HCT116 (cell line): ENCODE results near the gene APBB1IP. TPM values are rescaled to one million over a fixed set of nuclear protein-coding genes. Genes with fewer than 3 reads are reported as not detected.
A peak's percentile ranks its signal among the peaks of the same experiment; 100 is the strongest.

Experiments used
- ATAC-seq: fragments of 200-7000 bp; cut with Tn5 transposase; 2 replicates; pipeline ENCODE4 v1.9.1; 2020; ENCODE audit warnings: mild to moderate bottlenecking, moderate library complexity
- BruUV-seq: library from RNA; stranded (reverse); fragments of 400-500 nt; replicated peaks from 2 replicates; lab custom pipeline; 2021; lab: Mats Ljungman, UMichigan
- CTCF ChIA-PET: fragments of 300-600 bp; sonication (Branson Sonifier 250); formaldehyde crosslinking; loops from one replicate; lab custom pipeline; 2021; ENCODE audit warnings: antibody characterized with exemption; lab: Charles Lee
- POLR2A ChIA-PET: fragments of 300-600, 350-600 bp; sonication (Branson Sonifier 250); formaldehyde crosslinking; loops from one replicate; lab custom pipeline; 2021; ENCODE audit warnings: antibody characterized with exemption; lab: Charles Lee
- RAD21 ChIA-PET, 2 experiments: fragments of 300-600 bp; sonication (Branson Sonifier 250); formaldehyde crosslinking; loops; one replicate each; lab custom pipeline; 2023; ENCODE audit warnings: low total read pairs in 2 of 2; ENCODE audit not compliant: uncharacterized antibody in 2 of 2, unreplicated experiment in 2 of 2, low non-redundant PET in 1 of 2; lab: Charles Lee
- DNase-seq: peaks from one replicate; pipeline ENCODE4 v3.0.0-alpha.2; 2010; ENCODE audit warnings: low read depth, low spot score
- H2AFZ ChIP-seq: fragments of 200-600 bp; shearing (Covaris generic), sonication (generic); 2 replicates; pipeline ENCODE4 v1.6.1; 2017; ENCODE audit warnings: low read depth, mixed run types, mixed read lengths, antibody characterized with exemption, low read length; ENCODE audit not compliant: poor library complexity, severe bottlenecking
- H3K27ac ChIP-seq: 2 replicates; pipeline ENCODE4 v1.5.1; 2012; ENCODE audit warnings: low read depth, low read length
- H3K27me3 ChIP-seq: fragments of 200-600 bp; sonication (generic); 2 replicates; pipeline ENCODE4 v1.6.1; 2016; ENCODE audit warnings: mixed run types, low read length, mixed read lengths; ENCODE audit not compliant: insufficient read depth
- H3K36me3 ChIP-seq, 2 experiments: fragments of 200-500 bp in 1 of 2; fragments of 200-600 bp in 1 of 2; sonication (Bioruptor generic) in 1 of 2; sonication (generic) in 1 of 2; 2 replicates each; pipeline versions ENCODE4 v1.5.1 to v1.6.1; 2014 to 2016; ENCODE audit warnings: low read length in 2 of 2, inconsistent platforms in 1 of 2, mixed read lengths in 1 of 2, mixed run types in 1 of 2; ENCODE audit not compliant: insufficient read depth in 2 of 2, control insufficient read depth in 1 of 2
- H3K4me1 ChIP-seq, 2 experiments: fragments of 200-600 bp in 1 of 2; sonication (generic) in 1 of 2; 2 replicates each; pipeline versions ENCODE4 v1.5.1 to v1.6.1; 2012 to 2017; ENCODE audit warnings: low read length in 2 of 2, inconsistent platforms in 1 of 2, mild to moderate bottlenecking in 1 of 2, mixed read lengths in 1 of 2, mixed run types in 1 of 2, moderate library complexity in 1 of 2; ENCODE audit not compliant: insufficient read depth in 2 of 2, control insufficient read depth in 1 of 2
- H3K4me2 ChIP-seq: fragments of 200-600 bp; sonication (generic); 2 replicates; pipeline ENCODE4 v1.6.1; 2017; ENCODE audit warnings: mixed run types, low read length, mixed read lengths
- H3K4me3 ChIP-seq, 2 experiments: fragments of 200-600 bp in 1 of 2; sonication (generic) in 1 of 2; replicated peaks in 1 of 2; 2 replicates each; pipeline ENCODE4 v1.5.1; 2011 to 2016; ENCODE audit warnings: low read length in 2 of 2, control low read depth in 1 of 2, low read depth in 1 of 2, mild to moderate bottlenecking in 1 of 2, mixed read lengths in 1 of 2, mixed run types in 1 of 2
- H3K79me2 ChIP-seq: fragments of 200-600 bp; sonication (generic); 2 replicates; pipeline ENCODE4 v1.6.1; 2017; ENCODE audit warnings: mild to moderate bottlenecking, mixed run types, low read length, moderate library complexity, mixed read lengths; ENCODE audit not compliant: insufficient read depth
- H3K9ac ChIP-seq: fragments of 200-600 bp; sonication (generic); 2 replicates; pipeline ENCODE4 v1.6.1; 2016; ENCODE audit warnings: low read length, mixed read lengths
- H3K9me2 ChIP-seq: fragments of 200-600 bp; sonication (generic), shearing (Covaris generic); 2 replicates; pipeline ENCODE4 v1.6.1; 2017; ENCODE audit warnings: mixed run types, mild to moderate bottlenecking, moderate library complexity; ENCODE audit not compliant: insufficient read depth
- H3K9me3 ChIP-seq, 2 experiments: fragments of 200-500 bp in 1 of 2; fragments of 200-600 bp in 1 of 2; sonication (Bioruptor generic) in 1 of 2; sonication (generic) in 1 of 2; 2 replicates each; pipeline ENCODE4 v1.6.1; 2014 to 2017; ENCODE audit warnings: low read length in 2 of 2, mixed read lengths in 2 of 2, inconsistent platforms in 1 of 2, low read depth in 1 of 2, mild to moderate bottlenecking in 1 of 2, mixed run types in 1 of 2, moderate library complexity in 1 of 2; ENCODE audit not compliant: control insufficient read depth in 1 of 2, insufficient read depth in 1 of 2
- H4K20me1 ChIP-seq: fragments of 200-600 bp; sonication (generic), shearing (Covaris generic); 2 replicates; pipeline ENCODE4 v1.6.1; 2017; ENCODE audit warnings: mixed run types, mild to moderate bottlenecking, moderate library complexity; ENCODE audit not compliant: insufficient read depth
- CEBPB ChIP-seq: IDR thresholded peaks from 2 replicates; pipeline ENCODE4 v1.6.1; 2012; ENCODE audit warnings: low read depth
- EGR1 ChIP-seq: IDR thresholded peaks from 2 replicates; pipeline ENCODE4 v1.6.1; 2012; ENCODE audit warnings: low read depth
- EZH2 ChIP-seq: fragments of 200-600 bp; sonication (generic); IDR thresholded peaks from 2 replicates; pipeline ENCODE4 v1.6.1; 2017; ENCODE audit warnings: antibody characterized with exemption, mixed run types
- FOSL1 ChIP-seq: IDR thresholded peaks from 2 replicates; pipeline ENCODE4 v1.6.1; 2012; ENCODE audit warnings: low read depth
- POLR2A ChIP-seq: IDR thresholded peaks from 2 replicates; pipeline ENCODE4 v1.7.0; 2011; ENCODE audit warnings: borderline replicate concordance; ENCODE audit not compliant: insufficient read depth, insufficient read length; ENCODE audit errors: extremely low read depth
- POLR2AphosphoS5 ChIP-seq: IDR thresholded peaks from 2 replicates; pipeline ENCODE4 v1.6.1; 2011; ENCODE audit warnings: mild to moderate bottlenecking, low read depth, low read length, moderate library complexity
- RAD21 ChIP-seq: IDR thresholded peaks from 2 replicates; pipeline ENCODE4 v1.6.1; 2012; ENCODE audit warnings: low read depth, mild to moderate bottlenecking
- SIN3A ChIP-seq: IDR thresholded peaks from 2 replicates; pipeline ENCODE4 v1.6.1; 2012; ENCODE audit warnings: low read depth
- SP1 ChIP-seq: IDR thresholded peaks from 2 replicates; pipeline ENCODE4 v1.6.1; 2012; ENCODE audit warnings: low read depth
- SRF ChIP-seq: IDR thresholded peaks from 2 replicates; pipeline ENCODE4 v1.6.1; 2012; ENCODE audit warnings: low read depth
- TCF7L2 ChIP-seq: IDR thresholded peaks from 2 replicates; pipeline ENCODE4 v1.7.0; 2011; ENCODE audit warnings: borderline replicate concordance, inconsistent platforms; ENCODE audit not compliant: insufficient read depth, insufficient read length; ENCODE audit errors: extremely low read depth
- YY1 ChIP-seq: IDR thresholded peaks from 2 replicates; pipeline ENCODE4 v1.6.1; 2011; ENCODE audit warnings: low read length, low read depth, moderate library complexity, mild to moderate bottlenecking; ENCODE audit not compliant: insufficient replicate concordance; ENCODE audit errors: extremely low read depth
- ZFX ChIP-seq: fragments of 450-650 bp; IDR thresholded peaks from 2 replicates; pipeline ENCODE4 v1.6.1; 2017
- ZNF274 ChIP-seq: fragments of 200-500 bp; sonication (Bioruptor generic); IDR thresholded peaks from 2 replicates; pipeline ENCODE4 v1.6.1; 2014; ENCODE audit warnings: mild to moderate bottlenecking, low read depth, low read length, inconsistent platforms
- intact Hi-C: fragments of 100-400 bp; cut with micrococcal nuclease; formaldehyde crosslinking; loops from 2 replicates; pipeline ENCODE4 v1.10.0; 2022
- total RNA-seq: library from RNA; stranded (reverse); gene quantifications from one replicate; pipeline ENCODE4 v1.2.1, GENCODE V29; 2021; ENCODE audit not compliant: unreplicated experiment
- TF ChIP-seq, protein P1 (sequence below): IDR thresholded peaks from 2 replicates; pipeline ENCODE4 v1.6.1; 2012
- TF ChIP-seq, protein P2 (sequence below), 3 experiments: fragments of 200-600 bp in 1 of 3; sonication (generic) in 1 of 3; IDR thresholded peaks in 2 of 3; conservative IDR thresholded peaks in 1 of 3; 2 replicates each; pipeline ENCODE4 v1.5.1; 2012 to 2017; ENCODE audit warnings: low read depth in 2 of 3, low read length in 2 of 3, antibody characterized with exemption in 1 of 3, borderline replicate concordance in 1 of 3, control low read depth in 1 of 3, mild to moderate bottlenecking in 1 of 3, mixed read lengths in 1 of 3, mixed run types in 1 of 3, moderate library complexity in 1 of 3; ENCODE audit not compliant: insufficient read depth in 1 of 3
- TF ChIP-seq, protein P3 (sequence below): IDR thresholded peaks from 2 replicates; pipeline ENCODE4 v1.6.1; 2012; ENCODE audit warnings: low read depth
- TF ChIP-seq, protein P4 (sequence below): IDR thresholded peaks from 2 replicates; pipeline ENCODE4 v1.6.1; 2011; ENCODE audit warnings: mild to moderate bottlenecking, low read length, moderate library complexity; ENCODE audit not compliant: insufficient replicate concordance; ENCODE audit errors: extremely low read depth

Gene APBB1IP
- total RNA-seq, 1 experiment from 2014 or later = 0.27 TPM

DNA sequence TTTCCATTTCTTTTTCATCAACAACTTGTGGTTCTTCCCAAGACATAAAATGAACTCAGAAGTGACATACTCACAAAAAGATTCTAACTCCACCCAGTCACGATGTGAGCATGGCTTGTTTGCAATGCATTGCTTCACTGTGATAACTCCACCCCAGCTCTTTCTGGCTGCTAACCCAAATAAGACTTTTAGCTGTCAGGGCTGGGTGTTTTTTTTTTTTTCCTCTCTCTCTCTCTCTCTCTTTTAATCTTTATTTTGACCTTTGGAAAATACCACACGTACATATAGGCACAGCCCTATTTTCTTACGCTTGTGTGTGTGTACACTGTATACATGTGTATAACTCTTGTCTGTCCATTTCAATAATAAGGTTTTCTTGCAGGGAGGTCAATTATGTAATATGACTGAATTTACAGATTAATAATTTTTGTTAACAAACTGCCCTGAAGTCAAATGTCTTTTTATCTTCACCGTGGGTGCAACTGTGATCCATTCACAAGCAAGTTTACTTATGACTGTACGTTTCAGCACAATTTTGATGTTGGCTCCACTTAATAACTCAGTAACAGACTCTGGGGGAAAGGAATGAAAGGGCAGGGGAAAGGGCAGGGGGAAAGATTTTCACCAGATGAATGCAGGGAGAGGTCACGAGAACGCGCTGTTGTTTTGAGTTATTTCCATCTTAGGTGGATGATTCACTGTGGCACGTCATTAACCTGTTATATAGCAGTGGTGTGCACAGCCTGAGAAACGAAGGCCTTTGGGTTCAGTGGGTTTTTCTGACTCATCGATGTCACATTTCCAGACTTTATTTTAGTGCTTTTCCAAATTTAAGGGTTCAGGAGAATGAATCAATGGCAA, 49.1 kb downstream of the APBB1IP start:
- peak; percentile 55 for DNase-seq
- ChIA-PET CTCF (interaction anchor here (1.5 kb wide), 1 partner anchor 17 kb away, joined by 4 read pairs; no protein-coding TSS in a partner anchor), RAD21 (no interaction called here), POLR2A (interaction anchor here (1.0 kb wide), 1 partner anchor 16 kb away, joined by 4 read pairs; no protein-coding TSS in a partner anchor)
- no peaks in the 10 kb centered on the region for H3K79me2 ChIP-seq
- no TSS peak for BruUV-seq
- H3K27me3 ChIP-seq = no peaks in the 10 kb centered on the region
- H3K9me2 ChIP-seq = no peaks in the 10 kb centered on the region
- peak overlapping the region; percentile 99 for H2AFZ ChIP-seq
- H3K36me3 ChIP-seq = no peaks in the 10 kb centered on the region
- H3K9ac ChIP-seq = peak overlapping the region; percentile 34
- H3K9me3 ChIP-seq = no peaks in the 10 kb centered on the region
- H3K4me1 ChIP-seq = peaks cover 8 to 26% of the 10 kb centered on the region in 2 experiments; a peak in 3 of 4 replicates
- H3K4me2 ChIP-seq = peak overlapping the region; percentile 61
- no peaks in the 10 kb centered on the region; the same call in 1 of the 2 replicates for H4K20me1 ChIP-seq
- no peak overlapping the region for H3K27ac ChIP-seq
- peak; percentile 81 for ATAC-seq
- peak overlapping the region in 1 of 2 experiments; percentile 16; a peak in 1 of 4 replicates for H3K4me3 ChIP-seq
- intact Hi-C loops = no loop called here
- TF ChIP-seq POLR2A = no peak
- no peak for TF ChIP-seq POLR2AphosphoS5
- TF ChIP-seq, protein P1, sequence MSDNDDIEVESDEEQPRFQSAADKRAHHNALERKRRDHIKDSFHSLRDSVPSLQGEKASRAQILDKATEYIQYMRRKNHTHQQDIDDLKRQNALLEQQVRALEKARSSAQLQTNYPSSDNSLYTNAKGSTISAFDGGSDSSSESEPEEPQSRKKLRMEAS = 0 out of 2 replicates have a peak, but pooled peaks have one; percentile 29
- TF ChIP-seq SIN3A = no peak
- TF ChIP-seq, protein P2, sequence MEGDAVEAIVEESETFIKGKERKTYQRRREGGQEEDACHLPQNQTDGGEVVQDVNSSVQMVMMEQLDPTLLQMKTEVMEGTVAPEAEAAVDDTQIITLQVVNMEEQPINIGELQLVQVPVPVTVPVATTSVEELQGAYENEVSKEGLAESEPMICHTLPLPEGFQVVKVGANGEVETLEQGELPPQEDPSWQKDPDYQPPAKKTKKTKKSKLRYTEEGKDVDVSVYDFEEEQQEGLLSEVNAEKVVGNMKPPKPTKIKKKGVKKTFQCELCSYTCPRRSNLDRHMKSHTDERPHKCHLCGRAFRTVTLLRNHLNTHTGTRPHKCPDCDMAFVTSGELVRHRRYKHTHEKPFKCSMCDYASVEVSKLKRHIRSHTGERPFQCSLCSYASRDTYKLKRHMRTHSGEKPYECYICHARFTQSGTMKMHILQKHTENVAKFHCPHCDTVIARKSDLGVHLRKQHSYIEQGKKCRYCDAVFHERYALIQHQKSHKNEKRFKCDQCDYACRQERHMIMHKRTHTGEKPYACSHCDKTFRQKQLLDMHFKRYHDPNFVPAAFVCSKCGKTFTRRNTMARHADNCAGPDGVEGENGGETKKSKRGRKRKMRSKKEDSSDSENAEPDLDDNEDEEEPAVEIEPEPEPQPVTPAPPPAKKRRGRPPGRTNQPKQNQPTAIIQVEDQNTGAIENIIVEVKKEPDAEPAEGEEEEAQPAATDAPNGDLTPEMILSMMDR (IDR thresholded peaks at IDR 0.05 in 2 of 3, conservative IDR thresholded peaks at IDR 0.05 in 1 of 3; ENCODE audit: borderline replicate concordance in 1 of 3, insufficient read depth in 1 of 3, low read depth in 2 of 3, low read length in 2 of 3) = no peak
- peak; percentile 35; the same call in 1 of the 2 replicates for TF ChIP-seq CEBPB
- no peak for TF ChIP-seq TCF7L2
- TF ChIP-seq FOSL1 = peak; percentile 73
- TF ChIP-seq, protein P3, sequence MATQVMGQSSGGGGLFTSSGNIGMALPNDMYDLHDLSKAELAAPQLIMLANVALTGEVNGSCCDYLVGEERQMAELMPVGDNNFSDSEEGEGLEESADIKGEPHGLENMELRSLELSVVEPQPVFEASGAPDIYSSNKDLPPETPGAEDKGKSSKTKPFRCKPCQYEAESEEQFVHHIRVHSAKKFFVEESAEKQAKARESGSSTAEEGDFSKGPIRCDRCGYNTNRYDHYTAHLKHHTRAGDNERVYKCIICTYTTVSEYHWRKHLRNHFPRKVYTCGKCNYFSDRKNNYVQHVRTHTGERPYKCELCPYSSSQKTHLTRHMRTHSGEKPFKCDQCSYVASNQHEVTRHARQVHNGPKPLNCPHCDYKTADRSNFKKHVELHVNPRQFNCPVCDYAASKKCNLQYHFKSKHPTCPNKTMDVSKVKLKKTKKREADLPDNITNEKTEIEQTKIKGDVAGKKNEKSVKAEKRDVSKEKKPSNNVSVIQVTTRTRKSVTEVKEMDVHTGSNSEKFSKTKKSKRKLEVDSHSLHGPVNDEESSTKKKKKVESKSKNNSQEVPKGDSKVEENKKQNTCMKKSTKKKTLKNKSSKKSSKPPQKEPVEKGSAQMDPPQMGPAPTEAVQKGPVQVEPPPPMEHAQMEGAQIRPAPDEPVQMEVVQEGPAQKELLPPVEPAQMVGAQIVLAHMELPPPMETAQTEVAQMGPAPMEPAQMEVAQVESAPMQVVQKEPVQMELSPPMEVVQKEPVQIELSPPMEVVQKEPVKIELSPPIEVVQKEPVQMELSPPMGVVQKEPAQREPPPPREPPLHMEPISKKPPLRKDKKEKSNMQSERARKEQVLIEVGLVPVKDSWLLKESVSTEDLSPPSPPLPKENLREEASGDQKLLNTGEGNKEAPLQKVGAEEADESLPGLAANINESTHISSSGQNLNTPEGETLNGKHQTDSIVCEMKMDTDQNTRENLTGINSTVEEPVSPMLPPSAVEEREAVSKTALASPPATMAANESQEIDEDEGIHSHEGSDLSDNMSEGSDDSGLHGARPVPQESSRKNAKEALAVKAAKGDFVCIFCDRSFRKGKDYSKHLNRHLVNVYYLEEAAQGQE = no peak
- 0 out of 2 replicates have a peak, but pooled peaks have one; percentile 5 for TF ChIP-seq RAD21
- no peak for TF ChIP-seq EGR1
- TF ChIP-seq EZH2 = no peak
- TF ChIP-seq ZFX = no peak
- TF ChIP-seq YY1 = no peak
- TF ChIP-seq ZNF274 = no peak
- TF ChIP-seq SP1 = peak; percentile 53
- TF ChIP-seq SRF = peak; percentile 47; the same call in 1 of the 2 replicates
- TF ChIP-seq, protein P4, sequence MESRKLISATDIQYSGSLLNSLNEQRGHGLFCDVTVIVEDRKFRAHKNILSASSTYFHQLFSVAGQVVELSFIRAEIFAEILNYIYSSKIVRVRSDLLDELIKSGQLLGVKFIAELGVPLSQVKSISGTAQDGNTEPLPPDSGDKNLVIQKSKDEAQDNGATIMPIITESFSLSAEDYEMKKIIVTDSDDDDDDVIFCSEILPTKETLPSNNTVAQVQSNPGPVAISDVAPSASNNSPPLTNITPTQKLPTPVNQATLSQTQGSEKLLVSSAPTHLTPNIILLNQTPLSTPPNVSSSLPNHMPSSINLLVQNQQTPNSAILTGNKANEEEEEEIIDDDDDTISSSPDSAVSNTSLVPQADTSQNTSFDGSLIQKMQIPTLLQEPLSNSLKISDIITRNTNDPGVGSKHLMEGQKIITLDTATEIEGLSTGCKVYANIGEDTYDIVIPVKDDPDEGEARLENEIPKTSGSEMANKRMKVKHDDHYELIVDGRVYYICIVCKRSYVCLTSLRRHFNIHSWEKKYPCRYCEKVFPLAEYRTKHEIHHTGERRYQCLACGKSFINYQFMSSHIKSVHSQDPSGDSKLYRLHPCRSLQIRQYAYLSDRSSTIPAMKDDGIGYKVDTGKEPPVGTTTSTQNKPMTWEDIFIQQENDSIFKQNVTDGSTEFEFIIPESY = no peak
